H1 (cell line): Measurements from ENCODE around the gene RBM45. TPM values are rescaled to one million over a fixed set of nuclear protein-coding genes. Genes with fewer than 3 reads are reported as not detected.

Experiments used
- CTCF ChIA-PET: fragments of 300-600 bp; sonication (Branson Sonifier 250); formaldehyde crosslinking; loops from one replicate; lab custom pipeline; 2021; ENCODE audit not compliant: partially characterized antibody; lab: Charles Lee
- POLR2A ChIA-PET: fragments of 300-600 bp; sonication (Branson Sonifier 250); formaldehyde crosslinking; loops from one replicate; lab custom pipeline; 2021; ENCODE audit warnings: inconsistent platforms; ENCODE audit not compliant: partially characterized antibody; lab: Charles Lee
- DNase-seq, 2 experiments: peaks; one replicate each; pipeline versions ENCODE4 v3.0.0 to v3.0.0-alpha.2; 2010 to 2022; ENCODE audit warnings: low spot score in 2 of 2, low read depth in 1 of 2, mixed read lengths in 1 of 2
- FAIRE-seq: peaks from 2 replicates; lab custom pipeline; 2011; peaks lifted over from hg19 to GRCh38; lab: Jason Lieb, UNC
- H2AFZ ChIP-seq: 2 replicates; pipeline ENCODE4 v1.8.1; 2012; ENCODE audit warnings: low read length, inconsistent platforms
- H2AK5ac ChIP-seq: 2 replicates; pipeline ENCODE4 v1.6.1; 2013; ENCODE audit warnings: low read depth, low read length
- H2BK120ac ChIP-seq: replicated peaks from 2 replicates; pipeline ENCODE3; 2013; ENCODE audit warnings: low read depth, low read length, inconsistent platforms
- H2BK12ac ChIP-seq: 2 replicates; pipeline ENCODE4 v1.6.1; 2013; ENCODE audit warnings: low read depth, low read length
- H2BK15ac ChIP-seq: 2 replicates; pipeline ENCODE4 v1.6.1; 2013; ENCODE audit warnings: low read length
- H2BK20ac ChIP-seq: 2 replicates; pipeline ENCODE4 v1.6.1; 2013; ENCODE audit warnings: low read length
- H2BK5ac ChIP-seq: 2 replicates; pipeline ENCODE4 v1.6.1; 2013; ENCODE audit warnings: low read depth, low read length
- H3K14ac ChIP-seq: 2 replicates; pipeline ENCODE4 v1.6.1; 2013; ENCODE audit warnings: inconsistent platforms; ENCODE audit not compliant: insufficient read length
- H3K18ac ChIP-seq: 2 replicates; pipeline ENCODE4 v1.6.1; 2013; ENCODE audit warnings: low read length; ENCODE audit errors: extremely low read depth
- H3K23ac ChIP-seq: 2 replicates; pipeline ENCODE4 v1.6.1; 2013; ENCODE audit warnings: inconsistent platforms; ENCODE audit not compliant: insufficient read length
- H3K23me2 ChIP-seq: 2 replicates; pipeline ENCODE4 v1.6.1; 2013; ENCODE audit warnings: low read depth, low read length
- H3K27ac ChIP-seq: 2 replicates; pipeline ENCODE4 v1.6.1; 2011; ENCODE audit warnings: low read depth, low read length, inconsistent platforms
- H3K27me3 ChIP-seq, 4 experiments: replicated peaks in 1 of 4; 1 replicate in 1 of 4; 2 replicates in 3 of 4; pipeline versions ENCODE4 v1.6.1 to v1.8.1; 2011 to 2013; ENCODE audit warnings: low read length in 3 of 4, mild to moderate bottlenecking in 3 of 4, inconsistent platforms in 2 of 4, mixed read lengths in 2 of 4, moderate library complexity in 1 of 4; ENCODE audit not compliant: control insufficient read depth in 3 of 4, insufficient read depth in 3 of 4; ENCODE audit errors: extremely low read depth in 1 of 4
- H3K36me3 ChIP-seq, 4 experiments: 2 replicates each; pipeline versions ENCODE4 v1.6.1 to v1.8.1; 2011 to 2013; ENCODE audit warnings: mild to moderate bottlenecking in 4 of 4, low read length in 3 of 4, moderate library complexity in 2 of 4, control low read depth in 1 of 4, inconsistent platforms in 1 of 4; ENCODE audit not compliant: insufficient read depth in 4 of 4, control insufficient read depth in 2 of 4
- H3K4ac ChIP-seq: replicated peaks from 2 replicates; pipeline ENCODE3; 2013; ENCODE audit warnings: low read length, low read depth, mixed read lengths, inconsistent platforms; ENCODE audit not compliant: insufficient read length
- H3K4me1 ChIP-seq, 4 experiments: replicated peaks in 1 of 4; 1 replicate in 1 of 4; 2 replicates in 3 of 4; pipeline versions ENCODE4 v1.6.1 to v1.8.1; 2011 to 2013; ENCODE audit warnings: low read length in 3 of 4, inconsistent platforms in 2 of 4, mixed read lengths in 1 of 4; ENCODE audit not compliant: insufficient read depth in 4 of 4, control insufficient read depth in 3 of 4
- H3K4me2 ChIP-seq, 2 experiments: 2 replicates each; pipeline versions ENCODE4 v1.6.1 to v1.8.1; 2011 to 2013; ENCODE audit warnings: low read depth in 2 of 2, low read length in 2 of 2, control low read depth in 1 of 2, inconsistent platforms in 1 of 2, mild to moderate bottlenecking in 1 of 2; ENCODE audit not compliant: insufficient read depth in 1 of 2
- H3K4me3 ChIP-seq, 4 experiments: fragments of 200-600, 300-600 bp in 1 of 4; sonication (generic), shearing (Covaris generic), sonication (Bioruptor Twin) in 1 of 4; 2 replicates each; pipeline versions ENCODE4 v1.5.1 to v1.8.1; 2011 to 2016; ENCODE audit warnings: low read length in 4 of 4, low read depth in 3 of 4, control low read depth in 2 of 4, inconsistent platforms in 2 of 4, mild to moderate bottlenecking in 2 of 4, mixed read lengths in 1 of 4, moderate library complexity in 1 of 4; ENCODE audit not compliant: insufficient read depth in 2 of 4; ENCODE audit errors: extremely low read depth in 1 of 4
- H3K56ac ChIP-seq: replicated peaks from 2 replicates; pipeline ENCODE3; 2013; ENCODE audit warnings: low read depth, mild to moderate bottlenecking, mixed read lengths, low read length, inconsistent platforms; ENCODE audit not compliant: insufficient read length
- H3K79me1 ChIP-seq: 2 replicates; pipeline ENCODE4 v1.6.1; 2013; ENCODE audit warnings: low read depth, low read length, control low read depth
- H3K79me2 ChIP-seq, 2 experiments: 2 replicates each; pipeline versions ENCODE4 v1.6.1 to v1.8.1; 2012 to 2013; ENCODE audit warnings: low read length in 2 of 2, mild to moderate bottlenecking in 2 of 2, inconsistent platforms in 1 of 2; ENCODE audit not compliant: insufficient read depth in 2 of 2, control insufficient read depth in 1 of 2
- H3K9ac ChIP-seq, 4 experiments: replicated peaks in 1 of 4; 1 replicate in 1 of 4; 2 replicates in 3 of 4; pipeline versions ENCODE4 v1.6.1 to v1.8.1; 2011 to 2013; ENCODE audit warnings: low read depth in 3 of 4, low read length in 3 of 4, control low read depth in 2 of 4, mild to moderate bottlenecking in 2 of 4, moderate library complexity in 2 of 4, inconsistent platforms in 1 of 4; ENCODE audit errors: extremely low read depth in 1 of 4
- H3K9me3 ChIP-seq, 2 experiments: 2 replicates each; pipeline versions ENCODE4 v1.6.1 to v1.8.1; 2012 to 2013; ENCODE audit warnings: mild to moderate bottlenecking in 2 of 2, moderate library complexity in 2 of 2, control low read depth in 1 of 2, inconsistent platforms in 1 of 2, low read depth in 1 of 2, low read length in 1 of 2, mixed read lengths in 1 of 2; ENCODE audit not compliant: insufficient read depth in 2 of 2
- H4K20me1 ChIP-seq, 2 experiments: replicated peaks in 1 of 2; 2 replicates each; pipeline versions ENCODE3 to v1.8.1; 2011 to 2013; ENCODE audit warnings: inconsistent platforms in 2 of 2, low read length in 2 of 2, mild to moderate bottlenecking in 1 of 2; ENCODE audit not compliant: insufficient read depth in 2 of 2, control insufficient read depth in 1 of 2
- H4K5ac ChIP-seq: 2 replicates; pipeline ENCODE4 v1.6.1; 2013; ENCODE audit warnings: low read length, low read depth, mixed read lengths, inconsistent platforms; ENCODE audit not compliant: insufficient read length
- H4K8ac ChIP-seq: 2 replicates; pipeline ENCODE4 v1.8.0; 2013; ENCODE audit warnings: mild to moderate bottlenecking, moderate library complexity, low read length, inconsistent platforms; ENCODE audit not compliant: insufficient read depth; ENCODE audit errors: extremely low read depth
- H4K91ac ChIP-seq: replicated peaks from 2 replicates; pipeline ENCODE3; 2013; ENCODE audit warnings: low read length, mixed read lengths, inconsistent platforms; ENCODE audit not compliant: insufficient read length
- ATF3 ChIP-seq: IDR thresholded peaks from 2 replicates; pipeline ENCODE4 v1.6.1; 2011; ENCODE audit warnings: low read depth, mild to moderate bottlenecking, low read length; ENCODE audit not compliant: insufficient read depth
- BCL11A ChIP-seq, 2 experiments: IDR thresholded peaks; one replicate each; pipeline ENCODE4 v1.6.1; 2011; ENCODE audit warnings: low read depth in 2 of 2, low read length in 2 of 2, mild to moderate bottlenecking in 2 of 2
- CBX8 ChIP-seq: fragments of 300-800, 300-1000 bp; sonication (generic); IDR thresholded peaks from 2 replicates; pipeline ENCODE4 v1.7.1; 2016; ENCODE audit warnings: low read depth, low read length, borderline replicate concordance
- HDAC6 ChIP-seq: IDR thresholded peaks from one replicate; pipeline ENCODE4 v1.7.1; 2012; ENCODE audit warnings: low read depth, mild to moderate bottlenecking, inconsistent platforms, low read length, moderate library complexity
- MAFK ChIP-seq: IDR thresholded peaks from 2 replicates; pipeline ENCODE4 v1.6.1; 2012; ENCODE audit warnings: low read depth, mild to moderate bottlenecking, improper control_type of control experiment, low read length
- NRF1 ChIP-seq: IDR thresholded peaks from 2 replicates; pipeline ENCODE4 v1.6.1; 2011; ENCODE audit warnings: mild to moderate bottlenecking, low read depth, low read length, improper control_type of control experiment
- POU5F1 ChIP-seq: IDR thresholded peaks from 2 replicates; pipeline ENCODE4 v1.6.1; 2011; ENCODE audit warnings: low read depth, mild to moderate bottlenecking, low read length, moderate library complexity
- SP1 ChIP-seq: IDR thresholded peaks from 2 replicates; pipeline ENCODE4 v1.6.1; 2011; ENCODE audit warnings: low read depth, low read length
- SUZ12 ChIP-seq: fragments of 200-600 bp; sonication (generic); IDR thresholded peaks from 2 replicates; pipeline ENCODE4 v1.6.1; 2012; ENCODE audit warnings: mild to moderate bottlenecking, inconsistent platforms, low read length, moderate library complexity, mixed read lengths
- TAF7 ChIP-seq: optimal IDR thresholded peaks from 2 replicates; pipeline ENCODE3; 2011; ENCODE audit warnings: low read depth, mild to moderate bottlenecking, inconsistent platforms, low read length, moderate library complexity, borderline replicate concordance
- USF2 ChIP-seq: IDR thresholded peaks from 2 replicates; pipeline ENCODE4 v1.6.1; 2011; ENCODE audit warnings: low read length, improper control_type of control experiment
- WGBS, 2 experiments: shearing (Covaris generic) in 1 of 2; methylation state at CpG; one replicate each; pipeline versions ENCODE4 v1.1.6 to v1.1.7; 2013 to 2015; ENCODE audit warnings: low lambda C conversion rate in 2 of 2, mixed read lengths in 2 of 2, inconsistent platforms in 1 of 2, low coverage in 1 of 2, missing lambda C conversion rate in 1 of 2; ENCODE audit not compliant: insufficient replicate concordance in 2 of 2, insufficient coverage in 1 of 2, insufficient read length in 1 of 2; ENCODE audit errors: extremely low coverage in 1 of 2, missing lambda C conversion rate in 1 of 2; 5-methylcytosine and 5-hydroxymethylcytosine counted together
- polyA plus RNA-seq, 7 experiments: library from polyadenylated mRNA; depleted of rRNA in 3 of 7; stranded (reverse) in 5 of 7; unstranded in 2 of 7; fragments of >200 nt in 5 of 7; fragments of 200-250 nt in 2 of 7; gene quantifications; 1 replicate in 5 of 7; 2 replicates in 1 of 7; 4 replicates in 1 of 7; pipeline versions ENCODE4 v1.2.1 to v1.2.3, GENCODE V29; 2011 to 2013; ENCODE audit warnings: missing spikeins in 2 of 7, mixed read lengths in 2 of 7
- total RNA-seq: library from RNA; stranded (reverse); fragmentation: NEBNext Ultra II Directional; extraction: Animal tissue kit (Norgen Biotek cat#: 25700); gene quantifications from 2 replicates; pipeline ENCODE4 v1.2.1, GENCODE V29; 2021

RBM45 gene
- total and polyA plus RNA-seq, 2 of the 8 experiments (the other 6 are each of a cell fraction or from before 2014, with no cell fraction given) = 4.7 to 10.4 TPM

GRCh38 chr2:178088774-178089270 is 23.4 kb upstream of the RBM45 start:
- Histone ChIP-seq H3K4me3 (no peak overlapping the region), H2BK15ac (no peak overlapping the region), H4K20me1 (no peaks in the 10 kb centered on the region), H3K27ac (no peak overlapping the region), H2AK5ac (no peak overlapping the region), H3K79me2 (no peaks in the 10 kb centered on the region), H3K4me2 (no peak overlapping the region), H3K4me1 (no peaks in the 10 kb centered on the region), H2BK5ac (no peak overlapping the region), H2AFZ (no peak overlapping the region), H3K56ac (no peak overlapping the region), H3K36me3 (no peaks in the 10 kb centered on the region), H3K9me3 (no peaks in the 10 kb centered on the region), H4K8ac (no peak overlapping the region), H3K27me3 (no peaks in the 10 kb centered on the region), H3K23ac (no peak overlapping the region), H3K4ac (no peak overlapping the region), H2BK20ac (no peak overlapping the region), H2BK120ac (no peak overlapping the region), H4K91ac (no peak overlapping the region), H3K14ac (no peak overlapping the region), H3K9ac (no peak overlapping the region), H3K23me2 (no peaks in the 10 kb centered on the region), H4K5ac (no peak overlapping the region), H3K79me1 (no peaks in the 10 kb centered on the region), H3K18ac (no peak overlapping the region), H2BK12ac (no peak overlapping the region)
- CTCF ChIA-PET = interaction anchor here (1.2 to 2.3 kb wide), 2 partner anchors 15 to 23 kb away, joined by 3 to 9 read pairs; partner anchors contain the start of gene RBM45
- POLR2A ChIA-PET = no interaction called here
- FAIRE-seq (no peak), DNase-seq (no peak)
- TF ChIP-seq POU5F1 (no peak), MAFK (no peak), ATF3 (no peak), CBX8 (no peak), USF2 (no peak), BCL11A (IDR thresholded peaks at IDR 0.05; ENCODE audit: low read depth in 2 of 2, low read length in 2 of 2) (no peak), SUZ12 (no peak), SP1 (no peak), HDAC6 (no peak), NRF1 (no peak), TAF7 (no peak)
- WGBS, 2 experiments = 90% methylated on average over 6 of the region's 6 CpGs; no CpG with 5 or more reads in 1 of the 2 experiments
